ENCODE measurements around the gene CEP250. TPM values are rescaled to one million over a fixed set of nuclear protein-coding genes. Genes with fewer than 3 reads are reported as not detected.
"Not testable (repeated sequence)": the region's sequence is repeated elsewhere in the genome, so short reads cannot be mapped to it uniquely, and the experiment has no call there.

Gene CEP250
- total RNA-seq, 2 experiments from 2014 or later: 68.6 to 86.9 TPM

- no peak for ATAC-seq
- H3K4me1 Mint-ChIP-seq: no peaks in the 10 kb centered on the region
- no peak overlapping the region for H3K27ac Mint-ChIP-seq
- no peaks in the 10 kb centered on the region for H3K9me3 Mint-ChIP-seq (ENCODE audit: low read depth)
- no peaks in the 10 kb centered on the region for H3K27me3 Mint-ChIP-seq
- CTCF ChIA-PET: interaction anchor here (0.7 kb wide), 2 partner anchors 65 to 105 kb away, joined by 3 read pairs; no protein-coding TSS in a partner anchor
- no peak for DNase-seq
- peaks cover 6% of the 10 kb centered on the region for H3K36me3 Mint-ChIP-seq
- H3K4me3 Mint-ChIP-seq: no peak overlapping the region
Measured at GRCh38 chr20:35551503-35551902, 96.1 kb downstream of the CEP250 start.

- no peaks in the 10 kb centered on the region for H3K27me3 Mint-ChIP-seq
- H3K4me3 Mint-ChIP-seq: no peak overlapping the region
- H3K36me3 Mint-ChIP-seq: peaks cover 6% of the 10 kb centered on the region
- no peaks in the 10 kb centered on the region for H3K4me1 Mint-ChIP-seq
- H3K27ac Mint-ChIP-seq: no peak overlapping the region
- DNase-seq (no peak), ATAC-seq (no peak)
- no peaks in the 10 kb centered on the region for H3K9me3 Mint-ChIP-seq (ENCODE audit: low read depth)
- CTCF ChIA-PET: interaction anchor here (0.6 kb wide), 1 partner anchor 242 kb away, joined by 3 read pairs; no protein-coding TSS in a partner anchor
Measured at GRCh38 chr20:35552914-35553313, 97.5 kb downstream of the CEP250 start.

GRCh38 chr20:35555461-35555860 lies 100.1 kb downstream of the CEP250 start:
- CTCF ChIA-PET; DNase-seq; H3K36me3 Mint-ChIP-seq; H3K9me3 Mint-ChIP-seq (ENCODE audit: low read depth); H3K27ac Mint-ChIP-seq; H3K4me3 Mint-ChIP-seq; H3K4me1 Mint-ChIP-seq; ATAC-seq; H3K27me3 Mint-ChIP-seq: not testable (repeated sequence)

GRCh38 chr20:35555951-35556645 lies 100.7 kb downstream of the CEP250 start:
- DNase-seq (no peak), ATAC-seq (no peak)
- Mint-ChIP-seq H3K9me3 (ENCODE audit: low read depth) (no peaks in the 10 kb centered on the region), H3K36me3 (no peaks in the 10 kb centered on the region), H3K4me3 (no peak overlapping the region), H3K4me1 (no peaks in the 10 kb centered on the region), H3K27ac (no peak overlapping the region), H3K27me3 (no peaks in the 10 kb centered on the region)
- CTCF ChIA-PET: no interaction called here

- ATAC-seq (no peak), DNase-seq (no peak)
- H3K27me3 Mint-ChIP-seq: no peaks in the 10 kb centered on the region
- CTCF ChIA-PET: no interaction called here
- H3K36me3 Mint-ChIP-seq: no peaks in the 10 kb centered on the region
- H3K4me3 Mint-ChIP-seq: no peak overlapping the region
- H3K27ac Mint-ChIP-seq: no peak overlapping the region
- no peaks in the 10 kb centered on the region for H3K9me3 Mint-ChIP-seq (ENCODE audit: low read depth)
- no peaks in the 10 kb centered on the region for H3K4me1 Mint-ChIP-seq
Measured at GRCh38 chr20:35556871-35557270, 101.5 kb downstream of the CEP250 start.

GRCh38 chr20:35558451-35558850 lies 103.1 kb downstream of the CEP250 start:
- CTCF ChIA-PET: no interaction called here
- no peak for ATAC-seq
- Mint-ChIP-seq H3K27ac (no peak overlapping the region), H3K9me3 (ENCODE audit: low read depth) (no peaks in the 10 kb centered on the region), H3K4me3 (no peak overlapping the region), H3K27me3 (no peaks in the 10 kb centered on the region), H3K36me3 (no peaks in the 10 kb centered on the region), H3K4me1 (no peaks in the 10 kb centered on the region)
- no peak for DNase-seq

GRCh38 chr20:35559042-35559693 lies 103.8 kb downstream of the CEP250 start:
- Mint-ChIP-seq H3K9me3 (ENCODE audit: low read depth) (no peaks in the 10 kb centered on the region), H3K27ac (no peak overlapping the region), H3K27me3 (no peaks in the 10 kb centered on the region), H3K4me1 (no peaks in the 10 kb centered on the region), H3K4me3 (no peak overlapping the region), H3K36me3 (no peaks in the 10 kb centered on the region)
- DNase-seq (no peak), ATAC-seq (no peak)
- CTCF ChIA-PET: no interaction called here

GRCh38 chr20:35560105-35560511 lies 104.7 kb downstream of the CEP250 start:
- H3K27ac Mint-ChIP-seq: no peak overlapping the region
- H3K9me3 Mint-ChIP-seq (ENCODE audit: low read depth): no peaks in the 10 kb centered on the region
- no peak for DNase-seq
- H3K36me3 Mint-ChIP-seq: no peaks in the 10 kb centered on the region
- H3K27me3 Mint-ChIP-seq: no peaks in the 10 kb centered on the region
- CTCF ChIA-PET: no interaction called here
- H3K4me3 Mint-ChIP-seq: no peak overlapping the region
- ATAC-seq: no peak
- no peaks in the 10 kb centered on the region for H3K4me1 Mint-ChIP-seq

GRCh38 chr20:35560541-35560940 lies 105.1 kb downstream of the CEP250 start:
- no peak overlapping the region for H3K27ac Mint-ChIP-seq
- CTCF ChIA-PET: no interaction called here
- H3K27me3 Mint-ChIP-seq: no peaks in the 10 kb centered on the region
- H3K36me3 Mint-ChIP-seq: no peaks in the 10 kb centered on the region
- H3K9me3 Mint-ChIP-seq (ENCODE audit: low read depth): no peaks in the 10 kb centered on the region
- no peak overlapping the region for H3K4me3 Mint-ChIP-seq
- no peaks in the 10 kb centered on the region for H3K4me1 Mint-ChIP-seq
- no peak for ATAC-seq
- no peak for DNase-seq

GRCh38 chr20:35561268-35561667 lies 105.9 kb downstream of the CEP250 start:
- CTCF ChIA-PET: interaction anchor here (0.6 to 1.5 kb wide), 2 partner anchors 12 to 58 kb away, joined by 3 read pairs; no protein-coding TSS in a partner anchor
- Mint-ChIP-seq H3K27me3 (peaks cover 3% of the 10 kb centered on the region), H3K36me3 (no peaks in the 10 kb centered on the region), H3K4me1 (no peaks in the 10 kb centered on the region), H3K4me3 (no peak overlapping the region), H3K9me3 (ENCODE audit: low read depth) (no peaks in the 10 kb centered on the region), H3K27ac (no peak overlapping the region)
- ATAC-seq (peak; percentile 47), DNase-seq (no peak)

GRCh38 chr20:35561671-35562070 lies 106.3 kb downstream of the CEP250 start:
- H3K4me3 Mint-ChIP-seq: no peak overlapping the region
- H3K36me3 Mint-ChIP-seq: no peaks in the 10 kb centered on the region
- ATAC-seq (no peak), DNase-seq (no peak)
- no peaks in the 10 kb centered on the region for H3K9me3 Mint-ChIP-seq (ENCODE audit: low read depth)
- no peaks in the 10 kb centered on the region for H3K4me1 Mint-ChIP-seq
- no peak overlapping the region for H3K27ac Mint-ChIP-seq
- H3K27me3 Mint-ChIP-seq: peaks cover 3% of the 10 kb centered on the region
- CTCF ChIA-PET: interaction anchor here (0.6 to 1.5 kb wide), 2 partner anchors 13 to 57 kb away, joined by 3 read pairs; no protein-coding TSS in a partner anchor

GRCh38 chr20:35562541-35563110 lies 107.2 kb downstream of the CEP250 start:
- Mint-ChIP-seq H3K27ac (no peak overlapping the region), H3K4me1 (no peaks in the 10 kb centered on the region), H3K9me3 (ENCODE audit: low read depth) (no peaks in the 10 kb centered on the region), H3K27me3 (peaks cover 9% of the 10 kb centered on the region), H3K4me3 (no peak overlapping the region), H3K36me3 (no peaks in the 10 kb centered on the region)
- CTCF ChIA-PET: interaction anchor here (1.5 kb wide), 1 partner anchor 13 kb away, joined by 3 read pairs; no protein-coding TSS in a partner anchor
- no peak for ATAC-seq
- no peak for DNase-seq

GRCh38 chr20:35563834-35564233 lies 108.4 kb downstream of the CEP250 start:
- ATAC-seq (no peak), DNase-seq (no peak)
- peaks cover 12% of the 10 kb centered on the region for H3K27me3 Mint-ChIP-seq
- CTCF ChIA-PET: interaction anchor here (1.5 kb wide), 1 partner anchor 38 kb away, joined by 3 read pairs; no protein-coding TSS in a partner anchor
- no peaks in the 10 kb centered on the region for H3K4me1 Mint-ChIP-seq
- H3K36me3 Mint-ChIP-seq: no peaks in the 10 kb centered on the region
- H3K27ac Mint-ChIP-seq: no peak overlapping the region
- H3K9me3 Mint-ChIP-seq (ENCODE audit: low read depth): no peaks in the 10 kb centered on the region
- H3K4me3 Mint-ChIP-seq: no peak overlapping the region

GRCh38 chr20:35564905-35565304 lies 109.5 kb downstream of the CEP250 start:
- Mint-ChIP-seq H3K36me3 (no peaks in the 10 kb centered on the region), H3K27ac (no peak overlapping the region), H3K9me3 (ENCODE audit: low read depth) (no peaks in the 10 kb centered on the region), H3K4me1 (no peaks in the 10 kb centered on the region), H3K27me3 (peaks cover 12% of the 10 kb centered on the region), H3K4me3 (no peak overlapping the region)
- no peak for DNase-seq
- no peak for ATAC-seq
- CTCF ChIA-PET: interaction anchor here (1.5 kb wide), 1 partner anchor 37 kb away, joined by 3 read pairs; no protein-coding TSS in a partner anchor

Measured in activated CD8-positive, alpha-beta memory T cell treated with anti-CD3 and anti-CD28 coated beads, Interleukin-2, amount 10 ng/mL, durations not matched to agents 7 days and 5 days (primary cell).